GM12878 (cell line): ENCODE results near the gene ALMS1. TPM values are rescaled to one million over a fixed set of nuclear protein-coding genes. Genes with fewer than 3 reads are reported as not detected.

Source experiments
- ATAC-seq: fragments of 200-7000 bp; cut with Tn5 transposase; 3 replicates; pipeline ENCODE4 v1.9.1; 2020; ENCODE audit warnings: mild to moderate bottlenecking, moderate library complexity
- BruUV-seq: library from RNA; stranded (reverse); fragments of 400-500 nt; replicated peaks from 2 replicates; lab custom pipeline; 2021; lab: Mats Ljungman, UMichigan
- CTCF ChIA-PET: fragments of 300-600 bp; sonication (Branson Sonifier 250); formaldehyde crosslinking; extraction: SDS; loops from one replicate; lab custom pipeline; 2021; ENCODE audit warnings: inconsistent platforms; lab: Yijun Ruan, JAX
- POLR2A ChIA-PET: fragments of 350-600 bp; formaldehyde crosslinking; extraction: SDS; loops from one replicate; lab custom pipeline; 2021; ENCODE audit warnings: inconsistent platforms; lab: Charles Lee
- RAD21 ChIA-PET: fragments of 300-600 bp; sonication (Branson Sonifier 250); formaldehyde crosslinking; loops from one replicate; lab custom pipeline; 2023; ENCODE audit warnings: antibody characterized with exemption; ENCODE audit not compliant: unreplicated experiment; lab: Charles Lee
- SMC1A ChIA-PET: fragments of 300-600 bp; sonication (Branson Sonifier 250); formaldehyde crosslinking; loops from one replicate; lab custom pipeline; 2023; ENCODE audit not compliant: unreplicated experiment, uncharacterized antibody; lab: Charles Lee
- DNase-seq: peaks from one replicate; pipeline ENCODE4 v3.0.0-alpha.2; 2011; ENCODE audit warnings: low read depth, low spot score
- FAIRE-seq: peaks from 3 replicates; lab custom pipeline; 2011; peaks lifted over from hg19 to GRCh38; lab: Jason Lieb, UNC
- H2AFZ ChIP-seq: 2 replicates; pipeline ENCODE4 v1.6.0; 2011; ENCODE audit warnings: low read depth, low read length, control low read depth; ENCODE audit not compliant: control insufficient read depth
- H3K27ac ChIP-seq: 2 replicates; pipeline ENCODE4 v1.5.1; 2011; ENCODE audit warnings: control low read depth; ENCODE audit not compliant: control insufficient read depth, insufficient read depth
- H3K27me3 ChIP-seq, 2 experiments: replicated peaks in 1 of 2; 2 replicates each; pipeline versions ENCODE4 v1.6.0 to v1.6.1; 2011; ENCODE audit warnings: low read length in 1 of 2; ENCODE audit not compliant: control insufficient read depth in 2 of 2, insufficient read depth in 2 of 2
- H3K36me3 ChIP-seq, 2 experiments: 2 replicates each; pipeline ENCODE4 v1.5.1; 2011; ENCODE audit warnings: low read length in 1 of 2; ENCODE audit not compliant: control insufficient read depth in 2 of 2, insufficient read depth in 2 of 2
- H3K4me1 ChIP-seq: 2 replicates; pipeline ENCODE4 v1.6.1; 2011; ENCODE audit warnings: mild to moderate bottlenecking, low read length, moderate library complexity, mixed read lengths; ENCODE audit not compliant: control insufficient read depth, insufficient read depth
- H3K4me2 ChIP-seq: 2 replicates; pipeline ENCODE4 v1.6.0; 2011; ENCODE audit warnings: control low read depth; ENCODE audit not compliant: control insufficient read depth, insufficient read depth
- H3K4me3 ChIP-seq: fragments of 200-600 bp; sonication (generic); 2 replicates; pipeline ENCODE4 v1.5.1; 2016
- H3K79me2 ChIP-seq: 2 replicates; pipeline ENCODE4 v1.6.0; 2011; ENCODE audit warnings: low read length; ENCODE audit not compliant: control insufficient read depth, insufficient read depth
- H3K9ac ChIP-seq: 2 replicates; pipeline ENCODE4 v1.8.0; 2011; ENCODE audit warnings: low read length, control low read depth, mixed read lengths; ENCODE audit not compliant: control insufficient read depth, insufficient read depth
- H3K9me3 ChIP-seq: replicated peaks from 3 replicates; pipeline ENCODE4 v1.5.1; 2011; ENCODE audit warnings: mild to moderate bottlenecking, low read length; ENCODE audit not compliant: control insufficient read depth, insufficient read depth
- H4K20me1 ChIP-seq: 2 replicates; pipeline ENCODE4 v1.6.0; 2011; ENCODE audit not compliant: control insufficient read depth, insufficient read depth
- BHLHE40 ChIP-seq, 2 experiments: fragments of 450-650 bp in 1 of 2; IDR thresholded peaks; 2 replicates each; pipeline ENCODE4 v1.6.1; 2011 to 2017; ENCODE audit warnings: low read depth in 2 of 2, borderline replicate concordance in 1 of 2, improper control_type of control experiment in 1 of 2, low read length in 1 of 2, mild to moderate bottlenecking in 1 of 2
- ELK1 ChIP-seq: IDR thresholded peaks from 2 replicates; pipeline ENCODE4 v1.6.1; 2012; ENCODE audit warnings: low read depth, low read length, improper control_type of control experiment
- IKZF2 ChIP-seq, 2 experiments: fragments of 450-650 bp; IDR thresholded peaks; 2 replicates each; pipeline ENCODE4 v1.6.1; 2017; ENCODE audit warnings: mild to moderate bottlenecking in 2 of 2, moderate library complexity in 2 of 2
- KLF5 ChIP-seq: fragments of 450-650 bp; IDR thresholded peaks from 2 replicates; pipeline ENCODE4 v1.6.1; 2014; ENCODE audit warnings: mild to moderate bottlenecking; ENCODE audit not compliant: partially characterized antibody
- MTA2 ChIP-seq: fragments of 450-650 bp; IDR thresholded peaks from 2 replicates; pipeline ENCODE4 v1.6.1; 2016; ENCODE audit warnings: low read depth, mild to moderate bottlenecking, moderate library complexity
- MYC ChIP-seq: IDR thresholded peaks from 2 replicates; pipeline ENCODE4 v1.6.1; 2011; ENCODE audit warnings: mild to moderate bottlenecking, low read length, moderate library complexity, inconsistent platforms; ENCODE audit not compliant: insufficient read depth, insufficient replicate concordance, insufficient read length, severe bottlenecking
- PBX3 ChIP-seq: IDR thresholded peaks from 2 replicates; pipeline ENCODE4 v1.6.1; 2011; ENCODE audit warnings: mild to moderate bottlenecking, low read depth, low read length, moderate library complexity; ENCODE audit not compliant: insufficient replicate concordance
- SP1 ChIP-seq: IDR thresholded peaks from one replicate; pipeline ENCODE4 v1.6.1; 2011; ENCODE audit warnings: low read depth, low read length
- ZBED1 ChIP-seq: IDR thresholded peaks from 2 replicates; pipeline ENCODE4 v1.6.1; 2016; ENCODE audit warnings: borderline replicate concordance
- ZNF207 ChIP-seq: fragments of 450-650 bp; IDR thresholded peaks from 2 replicates; pipeline ENCODE4 v1.6.1; 2014; ENCODE audit warnings: antibody characterized with exemption, mild to moderate bottlenecking, borderline replicate concordance
- WGBS: methylation state at CpG from one replicate; pipeline ENCODE4 v1.1.6; 2016; ENCODE audit warnings: low lambda C conversion rate; ENCODE audit not compliant: insufficient replicate concordance, insufficient coverage; ENCODE audit errors: missing lambda C conversion rate; 5-methylcytosine and 5-hydroxymethylcytosine counted together
- in situ Hi-C: fragments of 300-500 bp; cut with MboI; formaldehyde crosslinking; loops from 9 replicates; pipeline ENCODE4 v1.14.3; 2018; ENCODE audit warnings: mixed read lengths
- intact Hi-C: fragments of 100-400 bp; cut with micrococcal nuclease; formaldehyde crosslinking; loops from one replicate; pipeline ENCODE4 v1.14.2; 2022; ENCODE audit not compliant: unreplicated experiment
- polyA plus RNA-seq, 11 experiments: library from polyadenylated mRNA; depleted of rRNA in 4 of 11; unstranded in 6 of 11; stranded (reverse) in 5 of 11; fragments of >200 nt; fragmentation: Nextera tagmentation in 4 of 11; fragmentation: Illumina TruSeq in 1 of 11; extraction: Ambion mirVana in 4 of 11; extraction: Trizol in 1 of 11; gene quantifications; 1 replicate in 1 of 11; 2 replicates in 10 of 11; pipeline versions ENCODE4 v1.2.1 to v1.2.3, GENCODE V29; 2011 to 2016; ENCODE audit warnings: inconsistent platforms in 2 of 11, missing spikeins in 2 of 11, low read depth in 1 of 11
- total RNA-seq, 4 experiments: library from RNA; depleted of rRNA in 3 of 4; stranded (reverse); fragments of >200 nt in 3 of 4; fragmentation: Illumina TruSeq in 1 of 4; extraction: Trizol in 1 of 4; gene quantifications; 2 replicates each; pipeline versions ENCODE4 v1.2.1 to v1.2.3, GENCODE V29; 2013 to 2021

Gene ALMS1
- total and polyA plus RNA-seq, 10 of the 15 experiments (the other 5 are each of a cell fraction or from before 2014, with no cell fraction given), result 1.1 to 25.8 (median 10.6) TPM

- 1% methylated on average over 3 of the region's 3 CpGs for WGBS
- Histone ChIP-seq H3K79me2 (no peaks in the 10 kb centered on the region), H3K4me1 (peaks cover 3% of the 10 kb centered on the region; the same call in 1 of the 2 replicates), H3K27me3 (no peaks in the 10 kb centered on the region), H3K36me3 (no peaks in the 10 kb centered on the region), H3K4me3 (peak overlapping the region; percentile 9; the same call in 1 of the 2 replicates), H3K4me2 (no peak overlapping the region), H3K27ac (no peak overlapping the region), H2AFZ (no peak overlapping the region), H3K9ac (no peak overlapping the region), H3K9me3 (peaks cover 4% of the 10 kb centered on the region; the same call in 1 of the 3 replicates), H4K20me1 (no peaks in the 10 kb centered on the region)
- TF ChIP-seq MTA2 (peak; percentile 67), SP1 (no peak), ELK1 (no peak), IKZF2 (IDR thresholded peaks at IDR 0.05) (peak in 1 of 2 experiments; percentile 18; a peak in 1 of 4 replicates)
- BruUV-seq, result no TSS peak
- CTCF ChIA-PET, result interaction anchor here (1.0 kb wide), 1 partner anchor 31 kb away, joined by 3 read pairs; no protein-coding TSS in a partner anchor
- intact Hi-C loops, result no loop called here
- POLR2A ChIA-PET, result no interaction called here
- in situ Hi-C loops, result no loop called here
- FAIRE-seq (no peak), DNase-seq (no peak), ATAC-seq (peak; percentile 70; the same call in 2 of the 3 replicates)
- SMC1A ChIA-PET, result no interaction called here
- RAD21 ChIA-PET, result no interaction called here
These were observed 47.8 kb upstream of the ALMS1 start for GRCh38 chr2:73337828-73338227.

GRCh38 chr2:73339201-73339600 is 46.4 kb upstream of the ALMS1 start:
- TF ChIP-seq MYC (no peak), ZBED1 (no peak), PBX3 (no peak), ZNF207 (no peak), KLF5 (no peak), BHLHE40 (IDR thresholded peaks at IDR 0.05; ENCODE audit: borderline replicate concordance in 1 of 2, low read depth in 2 of 2, low read length in 1 of 2) (no peak)
- TF ChIP-seq, all 136 proteins: peak for 0
- ChIA-PET CTCF (interaction anchor here (0.6 kb wide), 1 partner anchor 38 kb away, joined by 3 read pairs; no protein-coding TSS in a partner anchor), POLR2A (no interaction called here), RAD21 (no interaction called here), SMC1A (no interaction called here)
- ATAC-seq (no peak), DNase-seq (no peak), FAIRE-seq (no peak)
- no peaks in the 10 kb centered on the region for H3K79me2 ChIP-seq
- in situ Hi-C loops (no loop called here), intact Hi-C loops (no loop called here)
- 40% methylated on average over 3 of the region's 3 CpGs for WGBS
- no TSS peak for BruUV-seq
- peaks cover 4% of the 10 kb centered on the region; the same call in 1 of the 3 replicates for H3K9me3 ChIP-seq
- no peak overlapping the region for H3K9ac ChIP-seq
- no peaks in the 10 kb centered on the region for H3K36me3 ChIP-seq
- no peak overlapping the region for H3K4me2 ChIP-seq
- peaks cover 3% of the 10 kb centered on the region; the same call in 1 of the 2 replicates for H3K4me1 ChIP-seq
- H4K20me1 ChIP-seq, result no peaks in the 10 kb centered on the region
- H3K27ac ChIP-seq, result no peak overlapping the region
- no peaks in the 10 kb centered on the region for H3K27me3 ChIP-seq
- H3K4me3 ChIP-seq, result no peak overlapping the region
- no peak overlapping the region for H2AFZ ChIP-seq
